ENCODE results near the gene KRCC1.
A peak's percentile ranks its signal among the peaks of the same experiment; 100 is the strongest.

The KRCC1 gene

DNA sequence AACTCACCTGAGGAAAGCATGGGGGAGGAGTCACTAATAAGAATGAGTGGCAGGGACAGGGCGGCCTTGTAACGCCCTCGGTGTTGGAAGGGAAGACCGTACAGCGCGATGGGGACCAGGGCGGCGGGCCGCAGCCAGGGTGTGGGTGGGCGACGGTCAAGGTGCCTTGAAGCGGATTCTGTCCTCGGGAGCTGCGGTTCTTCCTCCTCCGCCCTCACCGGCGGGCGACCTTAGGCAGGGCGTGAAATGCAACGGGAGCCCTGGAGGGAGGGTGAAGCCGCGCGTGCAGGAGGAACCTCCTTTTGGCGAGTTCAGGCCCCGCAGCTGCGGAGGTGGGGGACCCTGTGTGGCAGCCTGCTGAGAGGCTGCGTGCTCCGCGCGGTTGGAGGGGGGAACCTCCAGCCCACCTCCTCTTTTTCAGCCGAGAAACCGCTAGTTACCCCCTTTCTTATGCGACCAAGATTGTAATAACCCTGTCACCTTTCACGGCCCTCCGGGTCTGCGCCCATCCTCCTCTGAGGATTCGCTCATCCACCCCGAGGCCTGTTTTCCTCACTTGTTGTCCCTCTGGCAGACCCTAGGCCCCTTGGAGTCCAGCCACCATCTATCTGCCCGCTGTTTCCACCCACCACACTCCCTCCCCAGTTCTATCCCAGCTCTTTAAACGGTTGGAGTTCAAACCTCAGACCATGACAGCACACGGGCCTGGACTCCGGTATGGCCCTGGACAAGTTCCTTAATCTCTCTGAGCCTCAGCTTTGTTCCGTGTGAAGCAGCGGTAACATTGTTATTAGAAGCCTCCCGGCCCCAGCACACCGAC lies 38.4 kb downstream of the KRCC1 start:
- Histone ChIP-seq H3K9me3 (ENCODE audit: control insufficient read depth, low read length) (no peaks in the 10 kb centered on the region), H3K9ac (ENCODE audit: low read length) (peak overlapping the region; percentile 93), H3K23ac (ENCODE audit: low read length in 2 of 2) (no peak overlapping the region), H4K91ac (ENCODE audit: low read length) (peak overlapping the region; percentile 90), H3K27ac (ENCODE audit: low read length, poor library complexity, severe bottlenecking) (no peak overlapping the region), H2AFZ (ENCODE audit: low read depth, low read length) (peak overlapping the region; percentile 93), H3K79me1 (replicated peaks; ENCODE audit: low read length, poor library complexity, severe bottlenecking) (no peaks in the 10 kb centered on the region), H2BK15ac (ENCODE audit: low read depth, poor library complexity, severe bottlenecking) (no peak overlapping the region), H2BK12ac (ENCODE audit: low read length in 2 of 2) (peak overlapping the region in 1 of 2 experiments; percentile 78), H3K27me3 (ENCODE audit: control insufficient read depth in 1 of 2, insufficient read depth in 1 of 2, low read length in 2 of 2) (no peaks in the 10 kb centered on the region), H3K4ac (ENCODE audit: low read depth in 1 of 2, low read length in 2 of 2) (peak overlapping the region in 1 of 2 experiments; percentile 24), H3K4me1 (ENCODE audit: control insufficient read depth, insufficient read depth, low read depth, low read length) (peaks cover 8% of the 10 kb centered on the region), H2BK120ac (ENCODE audit: low read depth, low read length) (peak overlapping the region; percentile 44), H4K8ac (ENCODE audit: low read length) (peak overlapping the region; percentile 96), H3K14ac (ENCODE audit: low read length in 2 of 2) (peak overlapping the region in 1 of 2 experiments; percentile 94), H3K36me3 (ENCODE audit: control insufficient read depth in 1 of 2, insufficient read depth in 2 of 2, low read depth in 1 of 2, low read length in 2 of 2) (no peaks in the 10 kb centered on the region), H3K4me2 (ENCODE audit: low read length, poor library complexity, severe bottlenecking) (peak overlapping the region; percentile 82), H3K18ac (ENCODE audit: low read depth in 1 of 2, low read length in 2 of 2) (peak overlapping the region; percentile 83 to 92), H2AK5ac (ENCODE audit: low read length, severe bottlenecking) (no peak overlapping the region), H3K4me3 (ENCODE audit: insufficient read depth in 1 of 2, low read depth in 1 of 2, low read length in 2 of 2) (peak overlapping the region; percentile 73 to 80), H2BK5ac (ENCODE audit: low read depth, low read length, poor library complexity, severe bottlenecking) (no peak overlapping the region)
- WGBS: 24% methylated on average over 46 of the region's 46 CpGs
- no peak for DNase-seq

DNA sequence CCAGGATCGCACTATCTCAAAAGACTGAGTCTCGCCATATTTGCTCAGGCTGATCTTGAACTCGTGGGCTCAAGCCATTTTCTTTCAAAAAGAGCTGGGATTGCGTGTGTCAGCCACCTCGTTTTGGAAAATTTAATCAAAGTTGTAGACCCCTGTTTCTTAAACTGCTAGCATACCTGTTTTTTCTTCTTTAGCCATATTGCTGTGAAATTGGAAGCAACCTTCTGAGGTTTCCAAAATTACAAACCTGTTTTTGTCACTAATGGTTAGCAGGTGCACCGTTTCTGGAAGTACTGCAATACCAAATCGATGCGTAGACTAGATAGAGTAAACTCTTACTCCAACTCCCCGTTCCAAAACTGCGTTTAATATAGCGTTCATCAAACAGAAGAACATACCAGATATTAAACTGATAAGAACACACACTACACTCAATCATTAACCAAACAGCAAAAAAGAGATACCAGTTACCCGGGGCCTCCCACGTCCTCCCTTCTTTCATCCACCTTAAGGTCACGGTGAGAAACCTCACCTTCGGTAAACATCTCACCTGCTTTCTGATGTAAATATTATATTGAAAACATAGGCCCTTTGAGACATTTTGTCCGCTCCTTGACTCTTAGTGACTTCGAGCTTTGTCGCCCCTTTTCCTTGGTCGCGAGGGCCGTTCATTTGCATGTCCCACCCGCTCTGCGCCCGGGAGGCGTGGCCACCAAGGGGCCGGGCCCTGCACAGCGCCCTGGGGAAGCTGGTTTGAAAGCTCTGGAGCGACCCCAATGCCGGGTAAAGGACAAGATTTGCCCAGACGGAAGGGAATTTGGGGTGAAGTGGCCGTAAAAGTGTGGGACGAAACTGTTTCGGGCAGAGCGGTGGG lies 39.3 kb downstream of the KRCC1 start, which contains the start of gene RNU2-63P:
Gene RNU2-63P, minus strand, starts transcription at position 462 of the 874 bp plus-strand sequence.
- Histone ChIP-seq H3K4ac (ENCODE audit: low read depth in 1 of 2, low read length in 2 of 2) (peak within 1 kb of the TSS in 1 of 2 experiments; percentile 24), H3K4me3 (ENCODE audit: insufficient read depth in 1 of 2, low read depth in 1 of 2, low read length in 2 of 2) (peak within 1 kb of the TSS; percentile 73 to 80), H3K79me1 (replicated peaks; ENCODE audit: low read length, poor library complexity, severe bottlenecking) (no peaks in the 10 kb centered on the region), H2BK15ac (ENCODE audit: low read depth, poor library complexity, severe bottlenecking) (no peak within 1 kb of the TSS), H3K4me1 (ENCODE audit: control insufficient read depth, insufficient read depth, low read depth, low read length) (peaks cover 8% of the 10 kb centered on the region), H3K14ac (ENCODE audit: low read length in 2 of 2) (peak within 1 kb of the TSS in 1 of 2 experiments; percentile 94), H3K27me3 (ENCODE audit: control insufficient read depth in 1 of 2, insufficient read depth in 1 of 2, low read length in 2 of 2) (no peaks in the 10 kb centered on the region), H3K9me3 (ENCODE audit: control insufficient read depth, low read length) (no peaks in the 10 kb centered on the region), H2BK5ac (ENCODE audit: low read depth, low read length, poor library complexity, severe bottlenecking) (peak within 1 kb of the TSS; percentile 94), H3K4me2 (ENCODE audit: low read length, poor library complexity, severe bottlenecking) (peak within 1 kb of the TSS; percentile 82), H2AK5ac (ENCODE audit: low read length, severe bottlenecking) (no peak within 1 kb of the TSS), H3K9ac (ENCODE audit: low read length) (peak within 1 kb of the TSS; percentile 93), H2BK120ac (ENCODE audit: low read depth, low read length) (peak within 1 kb of the TSS; percentile 44), H3K18ac (ENCODE audit: low read depth in 1 of 2, low read length in 2 of 2) (peak within 1 kb of the TSS; percentile 83 to 92), H3K36me3 (ENCODE audit: control insufficient read depth in 1 of 2, insufficient read depth in 2 of 2, low read depth in 1 of 2, low read length in 2 of 2) (no peaks in the 10 kb centered on the region), H2AFZ (ENCODE audit: low read depth, low read length) (peak within 1 kb of the TSS; percentile 93), H4K91ac (ENCODE audit: low read length) (peak within 1 kb of the TSS; percentile 90), H2BK12ac (ENCODE audit: low read length in 2 of 2) (peak within 1 kb of the TSS in 1 of 2 experiments; percentile 78), H4K8ac (ENCODE audit: low read length) (peak within 1 kb of the TSS; percentile 96), H3K27ac (ENCODE audit: low read length, poor library complexity, severe bottlenecking) (peak within 1 kb of the TSS; percentile 63), H3K23ac (ENCODE audit: low read length in 2 of 2) (no peak within 1 kb of the TSS)
- WGBS: 4% methylated on average over 32 of the region's 34 CpGs
- DNase-seq: peak; percentile 98

DNA sequence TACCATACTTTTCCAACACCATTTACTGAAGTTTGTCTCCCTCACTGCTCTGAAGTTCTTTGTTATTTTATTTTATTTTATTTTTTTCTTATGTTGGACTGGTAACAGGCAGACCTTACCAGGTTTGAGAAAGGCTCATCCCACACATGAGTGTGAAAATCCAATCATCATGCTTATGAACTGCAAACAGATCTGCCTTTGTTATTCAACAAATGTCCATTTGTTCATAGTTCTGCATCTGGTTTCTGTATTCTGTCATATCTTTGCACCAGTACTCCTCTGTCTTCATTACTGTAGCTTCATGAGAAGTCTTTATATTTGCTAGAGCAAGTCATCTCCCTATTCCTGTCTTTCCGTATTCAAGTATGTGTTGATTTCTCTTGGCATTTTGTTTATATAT lies 44.6 kb downstream of the KRCC1 start:
- DNase-seq: no peak
- no peaks in the 10 kb centered on the region for H3K4me1 ChIP-seq (ENCODE audit: control insufficient read depth, insufficient read depth, low read depth, low read length)
- no peak overlapping the region for H3K23ac ChIP-seq (ENCODE audit: low read length in 2 of 2)
- no peak overlapping the region for H4K8ac ChIP-seq (ENCODE audit: low read length)
- no peaks in the 10 kb centered on the region for H3K9me3 ChIP-seq (ENCODE audit: control insufficient read depth, low read length)
- no peak overlapping the region for H3K9ac ChIP-seq (ENCODE audit: low read length)
- H3K4ac ChIP-seq (ENCODE audit: low read depth in 1 of 2, low read length in 2 of 2): no peak overlapping the region
- H2BK120ac ChIP-seq (ENCODE audit: low read depth, low read length): no peak overlapping the region
- no peak overlapping the region for H2AK5ac ChIP-seq (ENCODE audit: low read length, severe bottlenecking)
- no peak overlapping the region for H3K18ac ChIP-seq (ENCODE audit: low read depth in 1 of 2, low read length in 2 of 2)
- no peak overlapping the region for H2BK5ac ChIP-seq (ENCODE audit: low read depth, low read length, poor library complexity, severe bottlenecking)
- no peak overlapping the region for H3K4me2 ChIP-seq (ENCODE audit: low read length, poor library complexity, severe bottlenecking)
- no peak overlapping the region for H3K27ac ChIP-seq (ENCODE audit: low read length, poor library complexity, severe bottlenecking)
- no peak overlapping the region for H2BK15ac ChIP-seq (ENCODE audit: low read depth, poor library complexity, severe bottlenecking)
- no peaks in the 10 kb centered on the region for H3K79me1 ChIP-seq (replicated peaks; ENCODE audit: low read length, poor library complexity, severe bottlenecking)
- H2BK12ac ChIP-seq (ENCODE audit: low read length in 2 of 2): no peak overlapping the region
- no peaks in the 10 kb centered on the region for H3K27me3 ChIP-seq (ENCODE audit: control insufficient read depth in 1 of 2, insufficient read depth in 1 of 2, low read length in 2 of 2)
- no peaks in the 10 kb centered on the region for H3K36me3 ChIP-seq (ENCODE audit: control insufficient read depth in 1 of 2, insufficient read depth in 2 of 2, low read depth in 1 of 2, low read length in 2 of 2)
- no peak overlapping the region for H3K4me3 ChIP-seq (ENCODE audit: insufficient read depth in 1 of 2, low read depth in 1 of 2, low read length in 2 of 2)
- no peak overlapping the region for H4K91ac ChIP-seq (ENCODE audit: low read length)
- H2AFZ ChIP-seq (ENCODE audit: low read depth, low read length): no peak overlapping the region
- no CpG with 5 or more reads among the region's 1 CpG for WGBS
- H3K14ac ChIP-seq (ENCODE audit: low read length in 2 of 2): no peak overlapping the region

DNA sequence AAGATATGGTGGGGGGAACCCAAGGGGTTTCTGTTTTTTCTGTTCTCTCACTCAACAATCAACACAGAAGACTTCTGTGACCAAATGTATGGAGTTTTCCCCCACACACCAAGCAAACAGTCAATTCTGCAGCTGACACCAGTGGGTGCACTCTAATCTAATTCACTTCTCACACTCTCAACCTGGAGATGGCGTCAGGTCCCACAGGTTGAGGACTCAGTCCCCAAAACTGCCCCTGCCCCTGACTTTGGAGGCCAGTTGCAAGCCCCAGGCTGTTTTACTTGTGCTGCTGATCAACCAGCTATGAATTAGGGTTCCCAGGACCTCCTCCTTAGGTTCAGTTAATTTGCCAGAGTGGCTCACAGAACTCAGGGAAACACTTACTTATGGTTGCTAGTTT lies 45.4 kb downstream of the KRCC1 start:
- Histone ChIP-seq H3K36me3 (ENCODE audit: control insufficient read depth in 1 of 2, insufficient read depth in 2 of 2, low read depth in 1 of 2, low read length in 2 of 2) (no peaks in the 10 kb centered on the region), H3K9ac (ENCODE audit: low read length) (no peak overlapping the region), H3K4me3 (ENCODE audit: insufficient read depth in 1 of 2, low read depth in 1 of 2, low read length in 2 of 2) (no peak overlapping the region), H4K8ac (ENCODE audit: low read length) (no peak overlapping the region), H2AFZ (ENCODE audit: low read depth, low read length) (no peak overlapping the region), H2BK5ac (ENCODE audit: low read depth, low read length, poor library complexity, severe bottlenecking) (no peak overlapping the region), H3K18ac (ENCODE audit: low read depth in 1 of 2, low read length in 2 of 2) (no peak overlapping the region), H3K79me1 (replicated peaks; ENCODE audit: low read length, poor library complexity, severe bottlenecking) (no peaks in the 10 kb centered on the region), H3K4me1 (ENCODE audit: control insufficient read depth, insufficient read depth, low read depth, low read length) (no peaks in the 10 kb centered on the region), H2AK5ac (ENCODE audit: low read length, severe bottlenecking) (no peak overlapping the region), H3K9me3 (ENCODE audit: control insufficient read depth, low read length) (no peaks in the 10 kb centered on the region), H2BK15ac (ENCODE audit: low read depth, poor library complexity, severe bottlenecking) (no peak overlapping the region), H2BK12ac (ENCODE audit: low read length in 2 of 2) (no peak overlapping the region), H3K4ac (ENCODE audit: low read depth in 1 of 2, low read length in 2 of 2) (no peak overlapping the region), H3K23ac (ENCODE audit: low read length in 2 of 2) (no peak overlapping the region), H4K91ac (ENCODE audit: low read length) (no peak overlapping the region), H3K27me3 (ENCODE audit: control insufficient read depth in 1 of 2, insufficient read depth in 1 of 2, low read length in 2 of 2) (no peaks in the 10 kb centered on the region), H3K4me2 (ENCODE audit: low read length, poor library complexity, severe bottlenecking) (no peak overlapping the region), H2BK120ac (ENCODE audit: low read depth, low read length) (no peak overlapping the region), H3K14ac (ENCODE audit: low read length in 2 of 2) (no peak overlapping the region), H3K27ac (ENCODE audit: low read length, poor library complexity, severe bottlenecking) (no peak overlapping the region)
- no peak for DNase-seq
- WGBS: 83% methylated on average over 1 of the region's 1 CpG

Measured in mesenchymal stem cell (in vitro differentiated cells and primary cell).